ENCODE results near the gene PLAU. TPM values are rescaled to one million over a fixed set of nuclear protein-coding genes. Genes with fewer than 3 reads are reported as not detected.

PLAU gene
- total RNA-seq (2.8 and 5.2 TPM in 2 replicates), polyA plus RNA-seq (10.4 and 11.1 TPM in 2 replicates)

GRCh38 chr10:73910764-73911552 lies at the start of gene PLAU:
TSS of gene PLAU (plus strand) at chr10:73911132. CDS start at chr10:73911556, 424 bp downstream.
- TF ChIP-seq EZH2phosphoT487 (IDR thresholded peaks at IDR 0.05; ENCODE audit: low read depth, severe bottlenecking, unreplicated experiment) (no peak), CTCF (IDR thresholded peaks at IDR 0.05; ENCODE audit: poor library complexity) (peak; percentile 1)
- under 1% methylated on average over 45 of the region's 74 CpGs for WGBS (ENCODE audit: low lambda C conversion rate, missing lambda C conversion rate)
- Histone ChIP-seq H2AFZ (peak within 1 kb of the TSS; percentile 29), H3K4me2 (peak within 1 kb of the TSS; percentile 99), H3K36me3 (replicated peaks; ENCODE audit: insufficient read depth, low read depth) (no peaks in the 10 kb centered on the region), H3K9me3 (ENCODE audit: low read depth) (no peaks in the 10 kb centered on the region), H3K79me2 (no peaks in the 10 kb centered on the region), H4K20me1 (ENCODE audit: insufficient read depth, poor library complexity, severe bottlenecking) (no peaks in the 10 kb centered on the region), H3K27me3 (peaks cover 6% of the 10 kb centered on the region), H3K27ac (peak within 1 kb of the TSS; percentile 46), H3K4me1 (ENCODE audit: insufficient read depth) (peaks cover 47% of the 10 kb centered on the region), H3K4me3 (peak within 1 kb of the TSS; percentile 70), H3K9me2 (replicated peaks; ENCODE audit: insufficient read depth) (no peaks in the 10 kb centered on the region)
- DNase-seq (ENCODE audit: low spot score): peak; percentile 59

- 87% methylated on average over 6 of the region's 8 CpGs for WGBS (ENCODE audit: low lambda C conversion rate, missing lambda C conversion rate)
- Histone ChIP-seq H3K9me3 (ENCODE audit: low read depth) (no peaks in the 10 kb centered on the region), H3K27ac (no peak overlapping the region), H3K36me3 (replicated peaks; ENCODE audit: insufficient read depth, low read depth) (no peaks in the 10 kb centered on the region), H3K9me2 (replicated peaks; ENCODE audit: insufficient read depth) (no peaks in the 10 kb centered on the region), H2AFZ (no peak overlapping the region), H4K20me1 (ENCODE audit: insufficient read depth, poor library complexity, severe bottlenecking) (no peaks in the 10 kb centered on the region), H3K4me2 (no peak overlapping the region), H3K27me3 (no peaks in the 10 kb centered on the region), H3K4me1 (ENCODE audit: insufficient read depth) (no peaks in the 10 kb centered on the region), H3K4me3 (no peak overlapping the region), H3K79me2 (peaks cover 8% of the 10 kb centered on the region)
- no peak for TF ChIP-seq EZH2 (IDR thresholded peaks at IDR 0.05; ENCODE audit: borderline replicate concordance)
- no peak for TF ChIP-seq EZH2phosphoT487 (IDR thresholded peaks at IDR 0.05; ENCODE audit: low read depth, severe bottlenecking, unreplicated experiment)
- no peak for TF ChIP-seq CTCF (IDR thresholded peaks at IDR 0.05; ENCODE audit: poor library complexity)
- no peak for DNase-seq (ENCODE audit: low spot score)
These were observed 48.9 kb upstream of the PLAU start for GRCh38 chr10:73862011-73862410.

- H3K4me3 ChIP-seq: no peak overlapping the region
- H3K4me2 ChIP-seq: no peak overlapping the region
- H3K36me3 ChIP-seq (replicated peaks; ENCODE audit: insufficient read depth, low read depth): no peaks in the 10 kb centered on the region
- no peaks in the 10 kb centered on the region for H3K9me2 ChIP-seq (replicated peaks; ENCODE audit: insufficient read depth)
- H3K27ac ChIP-seq: no peak overlapping the region
- TF ChIP-seq EZH2phosphoT487 (IDR thresholded peaks at IDR 0.05; ENCODE audit: low read depth, severe bottlenecking, unreplicated experiment): no peak
- TF ChIP-seq CTCF (IDR thresholded peaks at IDR 0.05; ENCODE audit: poor library complexity): no peak
- no peak for DNase-seq (ENCODE audit: low spot score)
- no peaks in the 10 kb centered on the region for H3K9me3 ChIP-seq (ENCODE audit: low read depth)
- no peak overlapping the region for H2AFZ ChIP-seq
- 92% methylated on average over 5 of the region's 5 CpGs for WGBS (ENCODE audit: low lambda C conversion rate, missing lambda C conversion rate)
- H3K79me2 ChIP-seq: peaks cover 13% of the 10 kb centered on the region
- H3K27me3 ChIP-seq: no peaks in the 10 kb centered on the region
- no peaks in the 10 kb centered on the region for H4K20me1 ChIP-seq (ENCODE audit: insufficient read depth, poor library complexity, severe bottlenecking)
- no peaks in the 10 kb centered on the region for H3K4me1 ChIP-seq (ENCODE audit: insufficient read depth)
These were observed 47.7 kb upstream of the PLAU start for GRCh38 chr10:73863039-73863817.

Measured in hepatocyte (in vitro differentiated cells).